GM12873 (cell line): ENCODE data around the gene SRP54.

Experiments
- TF ChIP-seq, protein P1 (sequence below): IDR thresholded peaks from 2 replicates; pipeline ENCODE4 v1.5.1; 2012; ENCODE audit warnings: low read depth, mild to moderate bottlenecking, moderate library complexity, low read length, control low read depth; ENCODE audit not compliant: insufficient read depth; ENCODE audit errors: missing control alignments

SRP54 gene

DNA sequence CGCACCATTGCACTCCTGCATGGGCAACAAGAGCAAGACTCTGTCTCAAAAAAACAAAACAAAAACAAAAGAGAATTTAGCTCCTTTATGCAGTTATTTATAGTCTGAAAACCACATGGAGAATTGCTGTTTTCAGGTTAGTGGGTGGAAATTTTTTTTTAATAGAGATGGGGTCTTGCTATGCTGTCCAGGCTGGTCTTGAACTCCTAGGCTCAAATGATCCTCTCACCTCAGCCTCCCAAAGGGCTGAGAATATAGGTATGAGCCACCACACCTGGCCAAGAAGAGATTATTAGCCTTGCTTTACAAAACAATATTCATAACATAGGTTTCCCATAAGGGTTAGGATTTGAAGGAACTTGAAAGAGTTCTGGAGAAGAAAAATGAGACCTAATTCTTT, 12.1 kb upstream of the SRP54 start:
- TF ChIP-seq, protein P1, sequence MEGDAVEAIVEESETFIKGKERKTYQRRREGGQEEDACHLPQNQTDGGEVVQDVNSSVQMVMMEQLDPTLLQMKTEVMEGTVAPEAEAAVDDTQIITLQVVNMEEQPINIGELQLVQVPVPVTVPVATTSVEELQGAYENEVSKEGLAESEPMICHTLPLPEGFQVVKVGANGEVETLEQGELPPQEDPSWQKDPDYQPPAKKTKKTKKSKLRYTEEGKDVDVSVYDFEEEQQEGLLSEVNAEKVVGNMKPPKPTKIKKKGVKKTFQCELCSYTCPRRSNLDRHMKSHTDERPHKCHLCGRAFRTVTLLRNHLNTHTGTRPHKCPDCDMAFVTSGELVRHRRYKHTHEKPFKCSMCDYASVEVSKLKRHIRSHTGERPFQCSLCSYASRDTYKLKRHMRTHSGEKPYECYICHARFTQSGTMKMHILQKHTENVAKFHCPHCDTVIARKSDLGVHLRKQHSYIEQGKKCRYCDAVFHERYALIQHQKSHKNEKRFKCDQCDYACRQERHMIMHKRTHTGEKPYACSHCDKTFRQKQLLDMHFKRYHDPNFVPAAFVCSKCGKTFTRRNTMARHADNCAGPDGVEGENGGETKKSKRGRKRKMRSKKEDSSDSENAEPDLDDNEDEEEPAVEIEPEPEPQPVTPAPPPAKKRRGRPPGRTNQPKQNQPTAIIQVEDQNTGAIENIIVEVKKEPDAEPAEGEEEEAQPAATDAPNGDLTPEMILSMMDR = no peak

- TF ChIP-seq, protein P1 = no peak
Observed at GRCh38 chr14:34971381-34971780, 11.4 kb upstream of the SRP54 start.

GRCh38 chr14:34971801-34972200, 11.0 kb upstream of the SRP54 start:
- TF ChIP-seq, protein P1 = no peak

DNA sequence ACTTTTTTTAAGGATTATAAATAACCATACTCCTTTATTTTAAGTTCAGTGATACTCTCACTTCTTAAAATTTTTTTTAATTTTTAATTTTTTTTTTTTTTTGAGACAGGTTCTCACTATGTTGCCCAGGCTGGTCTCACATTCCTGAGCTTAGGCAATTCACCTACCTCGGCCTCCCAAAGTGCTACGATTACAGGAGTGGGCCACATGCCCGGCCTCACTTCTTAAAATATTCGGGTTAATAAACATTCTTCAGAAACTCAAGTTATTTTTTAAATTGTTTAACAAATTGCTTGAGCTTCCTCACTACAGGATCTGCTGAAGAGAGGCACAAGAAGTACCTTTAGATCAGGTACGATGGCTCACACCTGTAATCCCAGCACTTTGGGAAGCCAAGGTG, 4.3 kb upstream of the SRP54 start:
- TF ChIP-seq, protein P1 = no peak

GRCh38 chr14:34980337-34980900, 2.4 kb upstream of the SRP54 start:
- TF ChIP-seq, protein P1 = no peak

DNA sequence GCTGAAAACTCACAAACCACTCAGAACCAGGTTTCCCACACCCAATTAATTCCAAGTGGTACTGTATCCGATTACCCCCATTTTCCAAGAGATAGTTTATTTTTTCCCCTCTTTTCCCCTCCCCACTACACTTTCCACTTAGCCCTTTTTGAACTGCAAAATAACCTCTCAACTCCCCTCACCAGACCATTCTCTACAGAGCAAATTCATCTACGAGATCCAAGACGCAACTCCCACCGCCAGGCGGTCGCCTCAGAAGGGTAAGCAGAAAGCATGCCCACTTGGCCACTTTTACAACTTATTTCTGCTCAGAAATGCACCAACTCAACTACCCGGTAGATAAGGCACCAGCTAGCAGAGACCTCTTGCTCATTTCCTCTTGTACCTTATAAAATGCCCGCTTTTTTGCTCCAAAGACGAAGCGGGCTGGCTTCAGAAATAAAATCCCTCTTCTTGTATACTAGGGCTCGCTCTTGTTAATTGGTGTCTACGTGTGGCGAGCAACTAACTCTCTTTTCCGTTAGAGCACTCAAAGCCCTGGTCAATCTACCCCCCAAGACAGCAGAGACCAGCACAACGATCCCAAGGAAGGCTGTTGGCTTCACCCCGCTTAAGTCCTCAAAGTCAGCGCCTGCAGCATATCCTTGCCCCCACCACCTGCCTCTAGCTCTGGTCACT, 910 bp upstream of the SRP54 start:
- TF ChIP-seq, protein P1 = peak; percentile 52

DNA sequence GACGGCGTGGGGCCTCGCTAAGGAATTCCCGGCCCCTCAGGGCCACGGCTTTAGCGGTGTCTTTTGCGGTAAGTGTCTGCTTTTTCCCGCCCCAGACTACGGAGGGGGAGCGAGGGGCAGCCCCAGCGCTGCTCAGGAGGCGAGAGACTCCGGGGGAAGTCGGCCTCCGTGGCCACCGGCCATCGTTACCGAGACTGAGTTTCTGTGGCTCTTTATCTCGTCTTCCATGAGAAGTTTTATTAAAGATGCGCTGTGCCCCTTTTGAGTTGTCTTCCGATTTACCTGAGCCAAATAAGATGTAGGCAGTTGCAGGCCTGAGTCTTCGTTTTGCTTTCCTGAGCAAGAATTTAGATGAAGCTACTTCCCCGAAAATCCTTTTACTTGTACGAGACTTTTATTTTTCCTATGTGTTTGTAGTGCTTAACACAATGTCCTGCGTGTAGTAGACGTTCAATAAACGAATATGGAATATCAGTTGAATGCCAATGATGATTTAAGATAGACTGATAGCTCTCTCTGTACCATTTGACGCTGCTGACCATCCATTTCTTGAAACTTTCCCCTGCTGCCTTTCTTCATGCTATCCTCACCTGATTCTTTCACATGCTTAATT, 462 bp downstream of the SRP54 start:
- TF ChIP-seq, protein P1 = no peak
